HG03139 (cell line): Measurements from ENCODE around the gene BAIAP3.

Experiments
- ATAC-seq: cut with Tn5 transposase; IDR thresholded peaks from one replicate; pipeline ENCODE4 v1.9.1; 2021; ENCODE audit not compliant: unreplicated experiment

BAIAP3 gene

GRCh38 chr16:1299868-1300203 is 33.6 kb upstream of the BAIAP3 start:
- ATAC-seq = no peak

GRCh38 chr16:1300664-1301476 is 32.6 kb upstream of the BAIAP3 start:
- ATAC-seq = no peak

- no peak for ATAC-seq
Observed at GRCh38 chr16:1301562-1301961, 31.9 kb upstream of the BAIAP3 start.

GRCh38 chr16:1305823-1306222 is 27.6 kb upstream of the BAIAP3 start:
- ATAC-seq = no peak

GRCh38 chr16:1306334-1306733 is 27.1 kb upstream of the BAIAP3 start:
- ATAC-seq = no peak

- ATAC-seq = peak; percentile 17
Observed at GRCh38 chr16:1308036-1308976, 25.1 kb upstream of the BAIAP3 start.

GRCh38 chr16:1308977-1309885 is 24.2 kb upstream of the BAIAP3 start, which contains the start of gene UBE2I:
Gene UBE2I (plus strand): TSS chr16:1309636. CDS start chr16:1314031, 4,395 bp downstream.
- ATAC-seq = peak; percentile 53

- peak; percentile 15 for ATAC-seq
Observed at GRCh38 chr16:1309888-1310831, 23.3 kb upstream of the BAIAP3 start.

GRCh38 chr16:1310832-1311200 is 22.6 kb upstream of the BAIAP3 start:
- ATAC-seq = no peak

- ATAC-seq = no peak
Observed at GRCh38 chr16:1311212-1311737, 22.2 kb upstream of the BAIAP3 start.

- ATAC-seq = no peak
Observed at GRCh38 chr16:1311738-1312466, 21.5 kb upstream of the BAIAP3 start.

- no peak for ATAC-seq
Observed at GRCh38 chr16:1312467-1312816, 21.0 kb upstream of the BAIAP3 start.

- ATAC-seq = no peak
Observed at GRCh38 chr16:1312903-1313302, 20.5 kb upstream of the BAIAP3 start.

GRCh38 chr16:1313721-1314369 is 19.6 kb upstream of the BAIAP3 start:
- no peak for ATAC-seq

GRCh38 chr16:1314399-1315068 is 18.9 kb upstream of the BAIAP3 start:
- ATAC-seq = no peak

- no peak for ATAC-seq
Observed at GRCh38 chr16:1315081-1316032, 18.1 kb upstream of the BAIAP3 start.

- no peak for ATAC-seq
Observed at GRCh38 chr16:1316033-1316405, 17.4 kb upstream of the BAIAP3 start.
